NCI-H1092 (cell line): ENCODE measurements around the gene EXOC4.

Experiments
- DNase-seq: peaks from one replicate; lab custom pipeline; 2025; lab: John Stamatoyannopoulos, UW

EXOC4 gene

DNA sequence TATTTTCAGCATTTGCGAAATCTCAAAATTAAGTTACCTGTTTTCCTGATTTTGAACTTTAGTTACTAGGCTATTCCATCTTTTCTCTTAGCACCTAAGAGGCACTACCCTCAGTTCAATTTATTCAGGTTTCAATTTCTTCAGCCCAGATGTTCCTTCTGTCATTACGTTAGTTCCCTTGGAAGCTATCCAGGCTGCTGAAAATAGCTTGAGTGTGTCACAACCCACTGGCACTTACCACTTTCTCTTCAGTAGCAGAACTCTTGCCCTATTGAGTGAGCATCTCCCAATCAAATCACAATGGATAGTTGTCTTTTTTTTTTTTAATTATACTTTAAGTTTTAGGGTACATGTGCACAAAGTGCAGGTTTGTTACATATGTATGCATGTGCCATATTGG is 541.6 kb downstream of the EXOC4 start:
- no peak for DNase-seq

- DNase-seq = no peak
Observed at GRCh38 chr7:133795068-133795665, 542.3 kb downstream of the EXOC4 start.

- DNase-seq = no peak
Observed at GRCh38 chr7:133796782-133797745, 544.2 kb downstream of the EXOC4 start.

DNA sequence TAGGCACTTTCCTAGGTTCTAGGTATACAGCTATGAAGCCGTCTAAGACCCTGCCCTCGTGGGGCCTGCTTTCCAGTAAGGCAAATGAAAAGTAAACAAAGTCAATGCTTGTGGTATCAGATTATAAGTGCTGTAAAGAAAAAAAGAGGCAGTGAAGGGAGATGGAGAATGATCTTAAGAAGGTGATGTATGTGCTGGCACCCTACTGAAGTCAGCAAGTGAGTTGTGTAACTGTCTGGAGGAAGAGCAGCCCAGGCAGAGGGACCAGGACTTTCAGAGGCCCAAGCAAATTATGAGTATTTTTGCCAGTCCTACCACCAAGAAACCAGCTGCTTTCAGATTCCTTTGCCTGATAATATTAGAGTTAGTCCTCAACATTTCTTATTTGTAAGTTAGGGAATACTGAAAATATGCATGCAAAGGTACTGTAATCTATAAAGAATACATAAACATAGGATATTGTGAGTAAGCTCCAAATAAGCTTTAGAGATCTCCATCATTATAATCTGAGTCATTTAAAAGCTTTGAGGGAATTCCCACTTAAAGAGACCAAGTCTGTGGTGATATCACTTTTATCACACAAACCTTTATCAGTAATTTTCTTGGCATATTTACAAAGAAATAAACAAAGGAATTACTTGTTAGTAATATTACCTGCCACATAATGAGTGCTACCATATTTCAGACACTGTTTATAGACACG is 545.1 kb downstream of the EXOC4 start:
- DNase-seq = no peak

GRCh38 chr7:133801341-133801740 is 548.5 kb downstream of the EXOC4 start:
- no peak for DNase-seq

DNA sequence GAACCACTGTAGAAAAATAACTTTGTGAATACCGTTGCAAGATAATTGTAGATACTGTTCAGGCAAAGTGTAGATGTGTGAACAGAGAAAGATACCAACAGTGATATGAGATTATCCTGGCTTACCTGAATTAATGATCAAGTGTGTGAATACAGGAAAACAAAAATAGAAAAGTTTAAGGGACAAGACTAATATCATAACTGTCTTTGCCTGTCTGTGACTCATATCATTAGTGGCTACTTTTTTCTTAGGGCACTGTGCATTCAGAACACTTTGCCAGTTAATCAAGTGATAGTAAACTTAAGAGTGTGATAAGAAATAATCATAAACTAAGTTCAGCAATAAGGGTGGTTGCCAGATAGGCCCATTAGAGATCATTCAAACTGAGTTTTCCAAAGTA is 551.2 kb downstream of the EXOC4 start:
- no peak for DNase-seq

GRCh38 chr7:133805426-133805825 is 552.5 kb downstream of the EXOC4 start:
- no peak for DNase-seq

GRCh38 chr7:133807624-133808492 is 555.0 kb downstream of the EXOC4 start:
- DNase-seq = peak; percentile 12

- DNase-seq = no peak
Observed at GRCh38 chr7:133808493-133808866, 555.6 kb downstream of the EXOC4 start.

- no peak for DNase-seq
Observed at GRCh38 chr7:133812877-133813276, 560.0 kb downstream of the EXOC4 start.

GRCh38 chr7:133815611-133816210 is 562.8 kb downstream of the EXOC4 start:
- no peak for DNase-seq

- no peak for DNase-seq
Observed at GRCh38 chr7:133819695-133820094, 566.8 kb downstream of the EXOC4 start.

- DNase-seq = no peak
Observed at GRCh38 chr7:133820584-133820983, 567.7 kb downstream of the EXOC4 start.

GRCh38 chr7:133821171-133821570 is 568.3 kb downstream of the EXOC4 start:
- DNase-seq = no peak

- no peak for DNase-seq
Observed at GRCh38 chr7:133822001-133822641, 569.2 kb downstream of the EXOC4 start.

DNA sequence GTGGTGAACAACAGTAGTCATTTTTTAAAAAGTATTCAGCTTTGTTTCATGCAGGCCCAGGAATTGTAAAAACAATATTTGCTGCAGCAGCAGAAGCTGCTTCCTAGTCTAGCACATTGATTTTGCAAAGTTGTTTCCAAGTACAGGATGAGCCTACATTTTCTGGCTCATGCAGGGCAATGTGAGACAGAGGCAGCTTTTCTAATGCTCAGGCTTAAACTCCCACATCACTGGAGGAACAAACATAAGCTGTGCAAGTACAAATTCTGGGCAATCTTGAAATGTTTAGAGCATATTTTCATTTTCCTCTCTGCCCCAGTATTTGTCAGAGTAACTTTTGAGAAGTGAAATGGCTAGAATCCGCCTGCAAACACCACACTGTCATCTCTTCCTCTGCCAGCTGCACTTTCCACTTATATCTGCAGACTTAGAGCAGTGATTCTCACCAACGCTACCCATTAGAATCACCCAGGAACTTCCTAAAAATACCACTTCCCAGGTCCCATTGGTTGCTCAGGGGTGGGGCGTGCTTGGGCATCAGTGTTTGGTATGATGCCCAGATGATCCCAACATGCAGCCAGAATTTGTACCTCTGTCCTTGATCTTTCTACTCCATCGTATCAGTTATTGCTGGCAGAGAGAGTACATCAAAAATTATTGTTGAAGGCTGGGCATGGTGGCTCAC is 570.1 kb downstream of the EXOC4 start:
- DNase-seq = no peak

GRCh38 chr7:133824132-133824531 is 571.3 kb downstream of the EXOC4 start:
- no peak for DNase-seq

- DNase-seq = no peak
Observed at GRCh38 chr7:133827707-133828623, 575.1 kb downstream of the EXOC4 start.

DNA sequence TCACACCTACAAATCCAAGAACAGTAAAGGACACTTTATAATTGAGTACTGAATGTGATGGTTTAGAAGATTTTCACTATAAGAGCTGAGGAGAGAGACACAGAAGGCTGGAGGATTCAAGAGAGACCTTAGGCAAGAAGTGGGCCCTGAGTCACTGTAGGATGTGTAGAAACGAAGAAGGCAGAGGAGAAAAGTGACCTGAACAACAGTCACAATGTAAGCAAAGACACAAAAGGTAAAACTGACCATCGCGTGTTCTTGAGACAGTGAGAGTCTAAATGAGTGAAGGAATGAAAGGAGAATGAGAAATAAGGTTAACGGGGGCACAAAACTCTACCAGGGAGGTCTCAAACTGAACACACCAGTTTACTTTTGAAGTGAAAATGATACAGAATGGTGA is 576.0 kb downstream of the EXOC4 start:
- DNase-seq = no peak
